ENCODE results near the gene TIAM2.

TIAM2 gene

DNA sequence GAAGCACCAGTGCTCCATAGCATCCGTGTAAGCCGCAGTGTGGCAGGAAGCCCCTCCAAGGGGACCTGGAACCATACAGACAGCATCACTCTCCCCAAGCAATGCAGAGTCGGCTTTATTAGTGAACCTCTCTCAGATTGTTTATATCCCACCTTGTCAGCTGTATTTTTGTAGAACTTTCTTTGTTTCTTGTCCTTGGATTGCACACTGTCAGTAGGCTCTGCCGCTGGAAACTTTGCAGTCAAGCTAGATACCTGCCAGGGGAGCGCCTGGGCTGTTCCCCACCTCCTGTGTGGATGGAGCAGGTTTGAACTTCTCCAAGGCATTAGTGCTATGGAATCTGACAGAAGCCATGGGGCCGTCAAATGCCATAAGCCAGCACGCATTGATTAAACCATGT lies 250.1 kb downstream of the TIAM2 start:
- no peak for DNase-seq

- DNase-seq = no peak
These were observed 250.7 kb downstream of the TIAM2 start for GRCh38 chr6:155245831-155246230.

DNA sequence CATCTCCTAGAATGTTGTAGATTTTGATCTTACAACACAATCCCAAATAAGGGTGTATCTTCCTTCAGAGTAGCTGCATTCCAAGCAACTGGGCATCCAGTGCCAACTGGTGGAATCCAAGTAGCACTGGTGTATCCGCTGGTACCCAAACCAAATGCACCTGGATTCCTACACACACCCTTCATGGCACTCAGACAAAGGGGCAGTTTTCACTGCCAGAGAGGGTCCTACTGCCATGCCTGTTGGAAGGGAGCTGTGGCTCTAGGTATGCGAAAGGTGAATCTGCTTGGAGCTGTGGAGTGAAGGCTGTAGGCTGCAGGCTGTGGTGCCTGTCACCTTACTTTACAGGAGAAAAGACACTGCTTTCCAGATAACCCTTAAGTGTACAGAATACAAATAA lies 251.7 kb downstream of the TIAM2 start:
- no peak for DNase-seq

DNA sequence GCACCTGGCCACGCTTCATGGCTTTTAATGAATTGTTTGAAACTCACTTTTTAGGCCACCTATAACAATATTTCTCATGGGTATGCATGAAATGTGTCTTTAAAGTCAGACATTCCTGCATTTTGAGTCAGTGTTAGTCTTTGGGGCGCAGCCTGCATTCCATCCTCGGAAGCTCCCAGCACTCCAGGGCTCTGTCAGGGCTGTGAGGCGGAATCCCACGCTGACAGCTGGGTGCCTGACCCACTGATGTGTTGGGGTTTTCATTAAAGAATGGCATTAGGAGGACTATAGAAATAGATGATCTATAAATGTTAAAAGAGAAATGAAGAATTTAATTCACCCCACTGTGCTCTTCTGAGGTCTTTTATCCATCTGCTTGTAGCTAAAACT lies 252.5 kb downstream of the TIAM2 start:
- DNase-seq = no peak

DNA sequence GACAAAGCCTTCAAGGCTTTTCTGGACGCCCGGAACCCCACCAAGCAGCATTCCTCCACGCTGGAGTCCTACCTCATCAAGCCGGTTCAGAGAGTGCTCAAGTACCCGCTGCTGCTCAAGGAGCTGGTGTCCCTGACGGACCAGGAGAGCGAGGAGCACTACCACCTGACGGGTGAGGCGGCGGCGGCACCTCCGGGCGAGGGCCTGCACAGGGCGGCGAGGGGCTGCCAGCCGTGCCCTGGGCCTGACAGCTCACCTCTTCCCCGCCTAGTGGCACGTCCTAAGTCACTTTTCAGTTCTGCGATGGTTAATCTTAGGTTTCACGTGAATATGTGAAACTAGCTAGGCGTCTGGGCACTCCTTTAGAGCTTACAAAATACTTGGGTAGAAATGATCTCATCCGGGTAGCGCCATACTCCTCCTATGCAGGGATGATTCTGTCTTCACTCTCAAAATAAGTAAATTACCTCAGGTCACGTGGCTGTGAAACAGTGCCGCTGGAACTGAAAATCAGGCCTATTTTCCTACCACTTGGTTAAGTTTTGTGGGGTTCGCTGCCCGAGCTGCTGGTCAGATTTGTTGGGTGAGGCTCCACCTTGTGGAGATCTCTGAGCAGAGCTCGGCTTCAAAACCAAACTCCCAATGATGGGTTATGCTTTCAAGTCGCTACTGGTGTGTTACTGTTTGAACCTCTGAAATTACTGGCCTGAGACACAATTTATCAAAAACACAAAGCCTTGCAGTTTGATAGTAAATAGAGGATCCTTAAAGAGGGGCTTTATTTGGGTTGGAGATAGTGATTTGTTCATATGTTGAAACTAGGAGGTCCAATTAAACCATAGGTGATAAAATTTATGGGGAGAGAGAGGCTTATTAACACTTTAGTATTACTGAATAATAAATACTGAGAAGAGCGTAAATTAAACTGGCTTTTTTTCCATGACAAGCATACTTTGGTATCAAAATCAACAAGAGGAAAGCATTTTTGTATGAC lies 253.2 kb downstream of the TIAM2 start:
- DNase-seq = peak; percentile 61

DNA sequence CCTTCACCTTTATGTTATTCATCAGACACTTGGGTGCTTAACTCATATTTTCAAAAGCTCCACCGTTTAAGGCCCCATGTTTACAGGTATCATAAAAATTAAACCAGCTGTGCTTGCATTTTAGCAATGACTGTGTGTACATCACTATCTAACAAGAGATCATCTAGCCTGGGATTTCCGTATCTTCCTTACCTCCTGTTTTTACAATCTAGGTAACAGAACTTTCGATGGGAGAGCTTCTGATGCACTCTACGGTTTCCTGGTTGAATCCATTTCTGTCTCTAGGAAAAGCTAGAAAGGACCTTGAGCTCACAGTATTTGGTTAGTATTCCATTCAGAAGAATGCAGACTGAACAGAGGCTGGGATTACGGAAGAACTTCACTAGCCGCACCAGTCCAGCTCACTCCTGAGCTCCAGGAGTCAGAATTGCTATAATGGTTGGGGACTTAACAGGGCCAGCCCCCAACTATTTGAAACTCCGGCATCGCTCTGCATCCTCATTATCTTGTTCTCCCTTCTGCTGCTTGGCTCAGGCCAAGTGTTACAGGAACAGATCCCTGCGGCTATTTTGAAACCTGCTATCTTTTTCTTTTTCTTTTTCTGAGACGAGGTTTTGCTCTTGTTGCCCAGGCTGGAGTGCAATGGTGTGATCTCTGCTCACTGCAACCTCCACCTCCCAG lies 255.7 kb downstream of the TIAM2 start:
- DNase-seq = no peak

GRCh38 chr6:155252581-155252980 lies 257.5 kb downstream of the TIAM2 start:
- no peak for DNase-seq

DNA sequence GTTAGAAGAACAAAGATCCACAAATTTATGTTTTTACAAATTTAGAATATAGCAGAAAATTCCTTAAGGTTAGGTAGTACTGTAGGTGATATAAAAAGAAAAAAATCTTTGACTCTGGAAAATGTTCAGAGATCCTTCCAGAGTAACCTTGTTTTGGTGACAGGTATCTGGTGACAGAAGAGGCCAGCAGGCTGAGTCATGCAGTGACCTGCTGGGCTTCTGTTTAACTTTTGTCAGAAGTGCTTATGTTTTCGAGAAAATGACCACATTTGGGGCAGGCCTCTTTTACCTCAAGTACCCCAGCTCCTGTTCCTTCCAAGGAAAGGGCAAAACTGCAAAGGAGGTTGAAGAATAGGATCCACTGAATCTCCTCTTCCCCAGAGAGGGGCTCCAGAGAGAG lies 258.2 kb downstream of the TIAM2 start:
- DNase-seq = no peak

DNA sequence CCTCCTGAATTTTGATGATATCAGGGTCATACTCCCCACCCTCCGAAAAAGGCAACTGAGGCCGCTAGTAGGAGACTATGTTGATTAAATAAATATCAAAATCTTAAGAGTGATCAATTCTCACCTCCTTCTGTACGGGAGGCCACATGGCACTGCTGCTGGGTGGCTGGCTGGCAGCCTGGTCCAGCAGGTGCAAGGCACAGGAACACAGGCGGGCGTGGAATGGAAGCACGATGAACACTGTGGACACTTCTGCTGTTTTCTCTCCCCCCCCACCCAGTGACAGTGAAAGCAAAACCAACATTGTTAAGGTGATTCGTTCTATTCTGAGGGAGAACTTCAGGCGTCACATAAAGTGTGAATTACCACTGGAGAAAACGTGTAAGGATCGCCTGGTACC lies 259.0 kb downstream of the TIAM2 start:
- DNase-seq = no peak

DNA sequence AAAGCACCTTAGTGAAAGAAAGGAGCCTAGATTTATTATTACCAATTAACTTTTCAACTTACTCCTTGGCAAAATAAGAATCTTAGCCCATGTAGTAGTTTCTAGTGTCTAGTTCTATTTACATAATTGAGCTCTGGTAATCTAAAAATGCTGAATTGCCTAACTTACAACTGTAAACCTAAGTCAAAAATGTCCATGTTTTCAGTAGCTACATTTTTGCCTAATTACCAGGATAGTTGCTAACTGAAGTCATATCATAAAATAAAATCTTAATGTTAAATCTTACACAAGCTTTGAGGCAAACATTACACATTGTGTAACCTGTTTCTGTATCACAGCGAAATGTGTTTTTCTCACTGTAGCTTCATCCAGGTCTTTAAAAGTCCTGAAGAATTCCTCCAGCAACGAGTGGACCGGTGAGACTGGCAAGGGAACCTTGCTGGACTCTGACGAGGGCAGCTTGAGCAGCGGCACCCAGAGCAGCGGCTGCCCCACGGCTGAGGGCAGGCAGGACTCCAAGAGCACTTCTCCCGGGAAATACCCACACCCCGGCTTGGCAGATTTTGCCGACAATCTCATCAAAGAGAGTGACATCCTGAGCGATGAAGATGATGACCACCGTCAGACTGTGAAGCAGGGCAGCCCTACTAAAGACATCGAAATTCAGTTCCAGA lies 261.1 kb downstream of the TIAM2 start:
- DNase-seq = no peak

- no peak for DNase-seq
These were observed 262.7 kb downstream of the TIAM2 start for GRCh38 chr6:155257796-155258195.

GRCh38 chr6:155259204-155259603 lies 264.1 kb downstream of the TIAM2 start:
- DNase-seq = no peak

GRCh38 chr6:155259897-155260296 lies 264.8 kb downstream of the TIAM2 start:
- no peak for DNase-seq

DNA sequence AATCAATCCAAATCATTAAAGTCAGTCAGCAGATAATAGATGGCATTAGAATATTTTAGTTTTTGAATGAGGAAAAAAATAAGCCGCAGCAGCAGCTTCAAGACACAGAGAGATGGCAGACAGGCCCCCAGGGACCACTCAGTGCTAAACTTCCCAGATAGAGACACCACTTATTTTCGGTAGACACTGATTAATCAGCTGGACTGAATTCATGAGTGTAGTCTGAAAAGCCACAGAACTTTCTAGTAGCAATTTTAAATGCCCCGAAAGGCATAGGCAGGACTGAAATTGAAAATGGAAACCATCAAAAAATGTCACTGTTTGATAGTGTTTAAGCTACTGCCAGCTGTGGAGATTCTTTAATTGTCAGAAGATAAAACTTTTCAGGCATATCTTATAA lies 265.6 kb downstream of the TIAM2 start:
- DNase-seq = no peak

DNA sequence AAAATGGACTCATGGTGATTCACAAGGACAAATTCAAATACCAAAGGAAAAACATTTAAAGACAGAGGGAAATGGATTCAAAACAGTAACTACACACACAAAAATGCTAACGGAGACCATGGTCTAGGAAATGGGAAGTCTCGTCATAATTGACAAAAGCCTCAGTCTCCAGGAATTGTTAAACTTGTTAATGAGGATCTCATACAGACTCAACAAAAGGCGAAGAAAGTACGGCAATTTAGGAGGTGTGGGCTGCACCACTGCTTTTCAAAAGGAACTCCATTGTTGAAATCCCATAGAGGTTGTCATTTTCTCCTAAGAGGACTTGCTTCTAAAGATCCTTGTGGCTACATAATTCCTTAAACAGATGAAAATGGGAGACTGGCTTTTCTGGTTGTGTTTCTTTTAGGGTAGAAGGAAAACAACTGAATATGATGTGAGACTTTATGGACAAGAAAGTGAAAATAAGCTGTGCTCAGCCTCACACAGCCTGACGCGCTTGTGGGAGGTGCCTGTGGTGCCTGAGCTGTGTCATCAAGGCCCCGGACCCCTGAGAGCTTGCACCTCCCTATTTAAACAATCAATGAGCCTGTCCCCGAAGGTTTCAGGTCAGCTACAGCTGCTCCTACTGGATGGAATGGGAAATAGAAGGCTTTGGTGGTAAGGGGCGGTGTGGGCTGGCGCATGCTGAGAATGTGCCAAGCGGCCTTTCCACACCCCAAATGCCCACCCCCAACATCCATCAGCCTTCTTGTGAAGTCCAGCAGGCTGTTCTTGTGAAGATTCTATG lies 266.2 kb downstream of the TIAM2 start:
- DNase-seq = no peak

DNA sequence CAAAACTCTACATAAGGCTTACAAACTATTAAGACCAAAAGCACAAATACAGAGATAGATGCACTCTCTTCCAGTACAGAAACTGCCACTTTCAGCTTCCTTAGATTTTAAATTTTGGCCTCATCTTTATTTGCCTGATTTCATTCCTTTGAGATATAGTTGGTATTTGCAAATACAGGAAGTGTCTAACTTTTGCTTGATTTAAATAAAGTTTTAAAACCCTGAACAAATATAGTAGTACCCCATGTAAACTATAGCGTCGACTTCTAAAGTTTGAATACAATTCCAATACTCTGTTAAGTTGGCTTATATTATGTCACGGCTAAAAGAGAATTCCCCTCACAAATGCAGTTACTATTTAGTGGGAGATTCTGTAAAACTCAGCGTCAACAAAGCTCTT lies 267.5 kb downstream of the TIAM2 start:
- DNase-seq = no peak

DNA sequence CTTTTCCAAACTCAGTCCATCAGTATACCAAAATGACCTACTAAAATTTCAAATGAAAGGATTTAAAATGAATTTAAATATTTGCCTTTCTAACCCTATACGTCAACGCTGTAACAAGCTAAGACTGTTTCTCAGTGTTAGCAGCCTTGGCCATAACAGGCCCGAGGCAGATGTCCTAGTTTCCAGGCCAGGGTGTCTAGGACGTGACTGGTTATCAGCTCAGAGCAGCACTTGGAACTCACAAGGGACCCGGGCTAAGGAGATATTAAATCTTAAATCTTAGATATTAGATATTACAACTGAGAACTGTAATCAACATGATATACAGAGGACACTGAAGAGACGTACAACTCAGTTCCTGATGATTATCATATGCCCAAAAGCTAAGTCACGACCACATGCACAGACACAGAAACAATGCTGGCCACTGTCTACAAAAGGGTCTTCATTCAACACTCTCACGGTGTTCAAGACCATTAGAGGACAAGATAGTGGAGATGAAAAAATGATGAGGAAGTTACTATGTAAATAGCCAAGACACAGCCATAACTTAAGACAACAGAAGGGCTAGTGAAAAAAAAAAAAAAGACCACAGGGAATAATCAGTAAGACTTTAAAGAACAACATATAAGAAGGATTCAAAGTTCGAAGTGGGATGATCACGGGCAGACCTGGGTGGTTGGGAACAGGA lies 268.4 kb downstream of the TIAM2 start, which contains the start of gene CLDN20:
TSS of gene CLDN20 (plus strand) at position 641 of the 691 bp plus-strand sequence. CDS start 11,707 bp downstream, outside the sequence.
- no peak for DNase-seq

DNA sequence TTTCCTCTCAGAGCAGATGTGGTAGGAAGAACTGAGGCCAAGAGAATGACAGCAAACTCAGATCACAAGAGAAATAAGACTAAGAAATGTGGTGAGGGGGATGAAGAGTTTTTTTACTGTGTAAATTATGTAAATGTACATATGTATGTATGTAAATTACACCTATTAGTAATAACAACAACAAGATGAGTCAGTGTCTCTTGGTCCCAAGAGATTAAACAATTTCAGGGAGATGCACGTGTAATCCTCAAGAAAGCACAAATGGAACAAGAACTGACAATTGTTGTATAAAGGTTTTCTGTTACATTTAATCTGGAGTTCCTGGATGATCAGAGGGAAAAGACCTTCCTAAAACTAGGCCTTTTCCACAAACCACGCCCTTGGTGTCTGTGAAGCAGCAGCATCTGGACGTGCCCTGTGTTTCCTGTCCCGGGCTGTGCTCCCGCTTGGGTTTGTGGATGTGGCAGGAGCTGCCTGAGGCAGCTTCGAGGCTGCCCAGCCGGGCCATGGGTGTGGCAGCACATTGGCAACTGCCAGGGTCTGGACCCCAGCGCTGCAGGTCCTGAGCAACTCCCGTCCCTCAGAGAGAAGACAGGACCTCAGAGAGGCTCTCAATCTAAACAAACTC lies 269.7 kb downstream of the TIAM2 start:
- DNase-seq = no peak

GRCh38 chr6:155265843-155266535 lies 270.9 kb downstream of the TIAM2 start:
- DNase-seq = no peak

DNA sequence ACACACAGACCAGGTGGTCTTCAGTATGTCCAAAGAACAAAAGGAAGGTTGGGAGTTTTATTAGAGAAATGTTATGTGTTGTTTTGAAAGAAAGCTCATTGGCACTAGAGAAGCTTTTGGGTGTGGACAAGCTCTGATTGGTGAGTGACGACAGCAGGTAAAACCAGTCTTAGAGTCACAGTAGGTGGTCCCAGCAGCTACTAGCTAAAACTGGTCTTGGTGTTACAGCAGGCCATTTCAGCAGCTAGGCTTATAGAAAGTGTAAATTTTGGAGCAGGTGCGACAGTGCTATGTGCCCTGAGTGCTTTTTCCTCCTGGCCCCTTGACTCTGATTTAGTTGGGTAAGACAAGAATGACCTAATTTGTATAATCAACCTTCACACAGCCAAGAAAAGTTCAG lies 272.3 kb downstream of the TIAM2 start:
- DNase-seq = no peak
